SJCRH30 (cell line): ENCODE data around the gene WHRN. TPM values are rescaled to one million over a fixed set of nuclear protein-coding genes. Genes with fewer than 3 reads are reported as not detected.
A peak's percentile ranks its signal among the peaks of the same experiment; 100 is the strongest.

Source experiments
- DNase-seq, 2 experiments: peaks; one replicate each; pipeline ENCODE4 v3.0.0-alpha.2; 2015 to 2020
- H3K27ac ChIP-seq: fragments of 250-450 bp; sonication (Bioruptor Pico); 2 replicates; pipeline ENCODE4 v1.5.1; 2020; ENCODE audit warnings: mild to moderate bottlenecking, moderate library complexity
- H3K27me3 ChIP-seq: fragments of 250-450 bp; sonication (Bioruptor Pico); 2 replicates; pipeline ENCODE4 v1.5.1; 2020; ENCODE audit warnings: mild to moderate bottlenecking, moderate library complexity
- H3K36me3 ChIP-seq: fragments of 250-450 bp; sonication (Bioruptor Pico); 2 replicates; pipeline ENCODE4 v1.5.1; 2020; ENCODE audit warnings: mild to moderate bottlenecking, moderate library complexity
- H3K4me1 ChIP-seq: fragments of 250-450 bp; sonication (Bioruptor Pico); 2 replicates; pipeline ENCODE4 v1.5.1; 2020; ENCODE audit warnings: mild to moderate bottlenecking, moderate library complexity
- H3K4me3 ChIP-seq: fragments of 250-450 bp; sonication (Bioruptor Pico); 2 replicates; pipeline ENCODE4 v1.5.1; 2020; ENCODE audit warnings: mild to moderate bottlenecking, moderate library complexity
- H3K9me3 ChIP-seq: fragments of 250-450 bp; sonication (Bioruptor Pico); replicated peaks from 2 replicates; pipeline ENCODE4 v1.5.1; 2020; ENCODE audit warnings: mild to moderate bottlenecking, moderate library complexity
- total RNA-seq: library from RNA; depleted of rRNA; stranded (reverse); fragments of >200 nt; shearing (Covaris generic); gene quantifications from 2 replicates; pipeline ENCODE4 v1.2.3, GENCODE V29; 2014

Gene WHRN
- total RNA-seq, 1 experiment from 2014 or later: 3.1 TPM

DNA sequence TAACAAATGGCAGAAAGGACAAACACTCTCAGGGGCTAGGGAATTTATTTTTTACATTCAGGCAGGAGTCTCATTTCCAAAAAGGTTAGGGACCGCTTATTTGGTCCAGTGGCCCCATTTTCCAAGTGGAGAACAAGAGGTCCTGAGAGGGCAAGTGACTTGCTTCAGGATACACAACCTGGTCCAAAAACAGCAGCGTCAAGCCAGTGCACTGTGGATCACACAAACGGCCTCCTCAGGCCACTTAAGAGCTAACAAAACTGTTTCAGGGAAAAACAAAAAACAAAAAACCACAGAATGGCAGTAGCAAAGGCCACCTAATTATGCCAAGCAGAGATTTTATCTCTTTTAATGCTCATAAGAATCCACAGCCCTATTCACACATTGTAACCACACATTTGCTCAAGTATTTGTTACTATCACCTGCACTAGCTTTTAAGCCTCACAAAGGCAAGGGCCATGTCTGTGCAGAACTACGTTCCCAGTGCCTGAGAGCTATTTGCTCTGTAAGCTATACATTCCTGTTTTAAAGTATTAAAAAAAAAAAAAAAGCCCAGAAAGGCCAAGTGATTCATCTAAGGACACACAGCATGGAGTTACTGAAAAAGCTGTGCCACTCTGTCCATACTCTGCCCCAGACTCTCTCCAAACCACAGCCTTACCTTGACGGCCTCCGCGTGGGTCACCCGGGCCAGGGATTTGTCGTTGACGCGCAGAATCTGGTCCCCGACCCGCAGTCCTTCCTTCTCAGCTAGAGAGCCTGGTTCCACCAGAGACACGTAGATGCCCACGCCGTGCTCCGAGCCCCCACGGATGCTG is 1.5 kb downstream of the WHRN start:
- no peak overlapping the region for H3K4me3 ChIP-seq

DNA sequence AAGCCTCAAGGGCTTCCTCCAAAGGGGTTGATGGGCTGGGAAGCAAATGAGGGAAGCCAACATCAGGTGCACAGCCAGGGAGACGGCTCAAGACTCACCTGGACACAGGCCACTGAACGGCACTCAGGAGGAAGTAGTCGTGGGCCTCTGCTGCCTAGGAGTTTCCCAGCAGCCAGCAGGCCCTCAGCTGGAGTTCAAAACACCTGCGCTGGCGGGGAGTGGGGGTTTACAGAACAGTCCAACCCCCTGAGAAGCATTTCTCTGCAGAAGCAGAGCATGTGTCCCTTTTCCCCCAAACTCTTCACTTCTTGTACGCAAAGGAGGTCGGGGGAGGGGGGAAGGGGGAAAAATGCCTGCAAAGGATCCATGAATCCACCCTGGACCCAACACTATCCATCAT is 2.3 kb downstream of the WHRN start:
- Histone ChIP-seq H3K9me3 (no peaks in the 10 kb centered on the region), H3K27me3 (no peaks in the 10 kb centered on the region), H3K27ac (no peak overlapping the region), H3K4me3 (no peak overlapping the region), H3K4me1 (peaks cover 8% of the 10 kb centered on the region; the same call in 1 of the 2 replicates), H3K36me3 (no peaks in the 10 kb centered on the region)
- DNase-seq: no peak

More for the DNA sequence above, 1.5 kb downstream of the WHRN start:
- peaks cover 5% of the 10 kb centered on the region for H3K27me3 ChIP-seq
- H3K4me1 ChIP-seq: peaks cover 8% of the 10 kb centered on the region; the same call in 1 of the 2 replicates
- no peak overlapping the region for H3K27ac ChIP-seq
- H3K36me3 ChIP-seq: no peaks in the 10 kb centered on the region
- H3K9me3 ChIP-seq: no peaks in the 10 kb centered on the region
- no peak for DNase-seq

DNA sequence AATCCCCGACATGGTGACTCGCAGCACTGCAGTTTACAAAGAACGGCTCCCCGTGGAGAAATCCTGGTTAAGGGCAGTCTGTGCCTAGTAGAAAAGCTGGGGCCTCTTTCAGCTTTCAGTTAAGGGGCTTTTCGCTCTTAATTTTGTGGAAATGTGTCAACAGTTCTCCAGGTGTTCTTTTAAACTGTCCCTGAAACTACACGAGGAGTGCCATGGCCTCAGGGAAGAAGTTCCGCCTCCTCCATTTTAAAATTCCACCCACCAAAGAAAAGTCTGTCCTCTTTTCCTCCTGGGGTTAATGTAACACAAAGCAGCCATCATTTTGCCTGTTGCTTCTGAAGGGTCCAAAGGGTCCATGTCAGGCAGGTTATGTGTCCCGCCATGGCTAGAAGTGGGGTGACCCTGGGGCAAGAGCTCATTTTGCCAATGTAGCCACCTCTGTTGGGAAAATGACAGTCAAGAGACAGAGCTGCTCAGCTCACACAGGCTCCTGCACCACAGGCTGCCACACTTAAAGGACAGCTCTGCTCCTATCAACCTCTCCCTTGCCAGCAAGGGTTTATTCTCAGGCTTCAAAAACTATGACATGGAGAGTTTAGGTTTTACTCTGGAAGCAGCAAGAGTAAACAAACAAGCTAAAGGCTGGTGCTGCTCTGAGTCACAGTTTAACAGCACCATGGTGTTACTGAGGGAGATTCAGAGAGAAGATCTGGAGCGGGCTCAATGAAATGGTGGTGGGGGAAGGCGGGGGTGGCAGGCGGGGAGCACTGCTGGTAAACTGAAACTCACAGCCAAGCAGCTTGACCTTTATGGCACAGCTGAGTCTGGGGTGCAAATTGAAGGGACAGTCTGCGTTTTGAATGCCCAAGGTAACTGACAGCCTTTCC is 3.2 kb downstream of the WHRN start:
- H3K36me3 ChIP-seq: no peaks in the 10 kb centered on the region
- DNase-seq: peak; percentile 26 to 59
- peak overlapping the region; percentile 65 for H3K4me3 ChIP-seq
- H3K27ac ChIP-seq: peak overlapping the region; percentile 79
- no peaks in the 10 kb centered on the region for H3K9me3 ChIP-seq
- peaks cover 8% of the 10 kb centered on the region; the same call in 1 of the 2 replicates for H3K4me1 ChIP-seq
- no peaks in the 10 kb centered on the region for H3K27me3 ChIP-seq

DNA sequence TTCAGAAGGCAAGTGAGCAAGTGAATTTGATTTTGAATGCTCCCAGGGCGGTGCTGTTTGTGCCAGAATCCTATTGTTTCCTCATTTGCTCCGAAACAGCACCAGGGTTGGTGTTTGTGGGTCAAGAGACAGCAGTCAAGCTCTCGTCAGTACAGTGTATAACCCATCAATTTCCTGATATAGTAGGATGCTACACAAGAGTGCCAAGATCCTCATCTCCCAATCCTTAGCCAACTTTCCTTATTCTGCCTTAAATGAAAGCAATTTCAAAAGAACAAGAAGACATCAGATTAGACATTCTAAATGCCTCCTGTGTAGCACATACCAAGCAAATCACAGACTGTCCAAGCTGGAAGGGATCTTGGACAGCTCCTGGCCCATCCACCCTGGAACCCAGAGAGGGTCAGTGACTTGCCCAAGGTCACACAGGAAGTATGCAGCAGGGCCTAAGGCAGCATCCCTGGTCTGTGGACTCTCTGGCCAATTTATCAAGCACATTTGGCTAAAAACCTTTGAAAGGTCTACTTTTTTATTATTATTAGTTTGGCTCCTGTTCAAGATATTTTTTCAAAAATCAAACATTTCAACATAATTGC is 4.5 kb downstream of the WHRN start:
- H3K9me3 ChIP-seq: no peaks in the 10 kb centered on the region
- H3K4me3 ChIP-seq: peak overlapping the region; percentile 65; the same call in 1 of the 2 replicates
- peaks cover 8% of the 10 kb centered on the region; the same call in 1 of the 2 replicates for H3K4me1 ChIP-seq
- H3K36me3 ChIP-seq: no peaks in the 10 kb centered on the region
- H3K27me3 ChIP-seq: no peaks in the 10 kb centered on the region
- H3K27ac ChIP-seq: no peak overlapping the region
- no peak for DNase-seq

DNA sequence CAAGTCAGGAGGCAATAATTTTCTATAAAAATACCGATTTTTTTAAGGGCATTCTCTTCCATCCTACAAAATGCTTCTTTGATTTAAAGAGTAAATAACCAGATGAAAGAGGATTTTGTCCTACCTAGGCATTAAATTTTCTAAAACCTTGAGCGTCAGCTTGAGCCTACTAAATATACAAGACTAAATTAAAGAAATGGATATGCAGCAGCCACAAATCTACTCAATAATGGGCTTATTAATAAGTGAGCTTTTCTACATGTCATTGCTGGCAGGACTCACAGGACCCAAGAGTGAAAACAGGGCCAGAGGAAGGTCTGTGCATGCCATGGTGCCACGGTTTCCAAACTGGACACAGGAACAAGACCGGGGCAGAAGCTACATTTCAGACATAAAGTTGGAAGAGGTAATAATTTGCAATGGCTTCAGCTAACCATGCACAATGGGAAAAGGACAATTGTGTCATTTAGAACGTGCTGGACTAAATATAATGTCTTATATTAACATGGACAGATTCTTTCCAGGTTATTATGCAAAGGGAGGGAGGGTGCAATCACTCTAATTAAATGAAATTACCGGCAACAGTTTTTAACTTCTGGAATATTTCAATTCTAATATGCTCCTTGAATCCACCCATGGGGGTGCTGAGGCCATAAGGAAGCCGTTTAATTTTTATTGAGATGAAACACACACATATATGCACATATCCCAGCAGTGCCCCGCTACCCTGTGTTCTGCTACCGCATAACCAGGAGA is 5.2 kb downstream of the WHRN start:
- no peaks in the 10 kb centered on the region for H3K36me3 ChIP-seq
- H3K9me3 ChIP-seq: no peaks in the 10 kb centered on the region
- no peak for DNase-seq
- H3K4me1 ChIP-seq: peaks cover 8% of the 10 kb centered on the region; the same call in 1 of the 2 replicates
- no peaks in the 10 kb centered on the region for H3K27me3 ChIP-seq
- no peak overlapping the region for H3K4me3 ChIP-seq
- no peak overlapping the region for H3K27ac ChIP-seq

DNA sequence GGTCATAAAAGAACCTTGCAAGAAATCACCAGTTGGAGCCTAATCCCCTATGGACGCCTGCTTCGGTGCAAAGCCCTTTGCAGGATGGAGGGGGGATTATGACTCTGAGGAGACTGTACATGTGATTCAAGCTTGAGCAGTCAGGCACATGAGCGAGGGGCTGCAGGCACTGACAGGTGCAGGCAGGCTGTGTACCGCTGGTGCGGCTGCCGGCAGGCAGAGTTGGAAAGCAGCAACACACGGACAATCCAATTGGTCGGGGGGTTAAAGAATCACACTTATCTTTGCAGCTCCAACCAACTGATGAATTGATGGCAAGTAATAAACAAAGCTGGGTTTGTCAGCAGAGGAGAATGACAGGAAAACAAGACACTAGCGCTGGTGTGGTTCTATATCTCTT is 5.7 kb downstream of the WHRN start:
- DNase-seq: peak; percentile 47 to 63
- Histone ChIP-seq H3K4me1 (peaks cover 8% of the 10 kb centered on the region; the same call in 1 of the 2 replicates), H3K27me3 (no peaks in the 10 kb centered on the region), H3K4me3 (no peak overlapping the region), H3K9me3 (no peaks in the 10 kb centered on the region), H3K36me3 (no peaks in the 10 kb centered on the region), H3K27ac (no peak overlapping the region)

DNA sequence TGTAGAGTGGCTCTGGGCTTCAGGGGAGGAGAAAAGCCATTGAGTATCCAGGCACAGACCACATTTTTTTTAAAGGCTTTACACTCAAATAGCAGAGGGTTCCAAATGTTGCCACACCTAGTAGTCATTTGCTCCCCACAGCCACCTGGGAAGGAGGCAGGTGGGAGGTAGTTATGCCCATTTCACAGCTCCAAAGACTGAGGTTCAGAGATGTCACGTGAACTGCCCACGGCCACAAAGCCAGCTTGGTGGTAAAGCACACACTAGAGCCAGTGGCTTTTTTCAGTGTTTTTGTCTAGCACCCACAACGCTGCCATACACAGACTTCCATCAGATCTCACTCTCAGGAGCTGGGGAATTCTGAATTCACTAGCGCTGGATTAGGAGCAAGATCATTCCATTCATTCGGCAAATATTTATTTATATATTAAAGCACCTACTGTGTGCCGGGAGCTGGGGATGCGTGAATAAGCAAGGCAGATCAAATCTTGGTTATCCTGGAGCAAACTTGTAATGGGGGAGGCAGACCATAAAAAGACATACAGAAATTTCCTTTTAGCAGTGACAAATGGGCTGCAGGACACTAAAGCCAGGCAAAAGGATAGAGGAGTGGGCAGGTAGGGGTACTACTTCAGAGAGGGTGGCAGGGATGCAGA is 7.4 kb downstream of the WHRN start:
- DNase-seq: no peak
- no peaks in the 10 kb centered on the region for H3K9me3 ChIP-seq
- H3K27me3 ChIP-seq: no peaks in the 10 kb centered on the region
- H3K4me1 ChIP-seq: peaks cover 3% of the 10 kb centered on the region; the same call in 1 of the 2 replicates
- H3K27ac ChIP-seq: no peak overlapping the region
- no peaks in the 10 kb centered on the region for H3K36me3 ChIP-seq
- no peak overlapping the region for H3K4me3 ChIP-seq

DNA sequence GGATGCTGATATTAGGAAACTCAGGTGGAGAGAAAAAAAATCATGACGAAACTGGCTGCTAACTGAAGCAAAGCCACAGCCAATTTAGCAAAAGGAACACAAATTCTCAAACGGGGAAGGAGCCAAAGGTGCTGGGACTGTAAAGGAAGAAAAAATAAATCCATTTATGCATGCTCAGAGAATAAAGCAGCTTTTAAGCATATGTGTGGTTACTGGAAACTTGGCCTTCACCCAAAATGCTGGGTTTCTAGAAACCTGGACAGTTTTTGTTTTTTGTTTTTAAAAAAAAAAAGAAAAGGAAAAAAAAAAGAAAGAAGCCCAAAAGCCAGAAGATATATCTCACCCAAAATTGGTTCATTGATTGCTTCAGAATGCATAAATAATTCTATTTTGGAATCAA is 8.0 kb downstream of the WHRN start:
- Histone ChIP-seq H3K36me3 (no peaks in the 10 kb centered on the region), H3K27me3 (no peaks in the 10 kb centered on the region), H3K27ac (no peak overlapping the region), H3K4me1 (peaks cover 3% of the 10 kb centered on the region; the same call in 1 of the 2 replicates), H3K9me3 (no peaks in the 10 kb centered on the region), H3K4me3 (no peak overlapping the region)
- DNase-seq: no peak

DNA sequence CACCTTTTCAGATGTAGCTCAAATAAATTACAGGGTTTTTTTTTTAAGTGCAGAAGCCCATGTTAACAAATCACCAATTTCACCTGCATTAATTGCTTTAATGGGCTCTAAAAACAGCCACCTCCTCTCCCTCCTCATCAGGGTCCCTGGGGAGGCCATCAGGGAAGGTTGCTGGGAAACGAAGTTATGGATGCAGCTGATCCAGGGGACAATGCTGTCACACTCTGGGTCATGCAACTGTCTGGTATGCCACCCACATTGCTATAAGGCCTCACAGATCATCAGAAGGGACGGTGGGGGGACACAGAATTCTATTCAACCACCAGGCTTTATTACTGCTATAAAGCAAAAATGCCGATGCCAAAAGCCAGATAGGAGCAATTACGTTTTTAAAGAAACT is 9.3 kb downstream of the WHRN start:
- H3K36me3 ChIP-seq: no peaks in the 10 kb centered on the region
- no peak overlapping the region for H3K4me3 ChIP-seq
- H3K27me3 ChIP-seq: no peaks in the 10 kb centered on the region
- H3K4me1 ChIP-seq: no peaks in the 10 kb centered on the region
- DNase-seq: no peak
- H3K9me3 ChIP-seq: no peaks in the 10 kb centered on the region
- no peak overlapping the region for H3K27ac ChIP-seq

DNA sequence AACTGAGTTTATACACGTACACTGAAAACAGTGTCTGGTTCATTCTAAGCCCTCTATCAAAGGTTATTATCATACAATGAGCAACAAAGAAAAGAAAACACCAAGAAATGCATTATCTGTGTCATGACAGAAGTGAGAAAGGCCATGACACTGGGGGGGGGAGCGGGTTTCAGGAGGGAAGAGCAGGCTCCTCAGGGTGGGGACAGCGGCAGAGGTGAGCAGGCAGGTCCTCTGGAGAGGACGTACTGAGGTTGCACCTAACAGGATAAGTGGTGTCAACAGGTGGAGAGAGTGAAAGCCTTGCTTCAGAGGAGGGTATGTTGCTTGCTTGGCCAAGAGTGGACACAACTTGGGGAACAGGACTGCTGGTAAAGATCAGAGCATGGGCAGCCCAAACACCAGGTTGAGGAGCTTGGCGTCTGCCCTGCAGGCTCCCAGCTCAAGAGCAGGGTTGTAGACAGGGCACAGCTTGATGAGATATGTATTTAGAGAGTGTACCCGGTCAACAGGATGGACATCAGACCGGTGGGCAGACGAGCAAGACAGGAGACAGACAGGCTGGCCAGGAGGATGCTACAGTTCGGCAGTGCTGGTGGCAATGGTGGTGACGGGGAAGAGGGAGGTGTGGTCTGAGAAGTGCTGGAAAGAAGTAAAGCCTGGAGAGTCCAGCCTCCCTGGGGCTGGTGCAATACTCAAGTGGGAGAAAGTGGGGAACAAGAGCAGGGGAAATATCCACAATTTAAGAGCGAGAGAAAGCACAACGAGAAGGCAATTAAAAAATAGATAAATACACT is 10.3 kb downstream of the WHRN start:
- H3K9me3 ChIP-seq: no peaks in the 10 kb centered on the region
- no peaks in the 10 kb centered on the region for H3K4me1 ChIP-seq
- DNase-seq: no peak
- H3K27me3 ChIP-seq: no peaks in the 10 kb centered on the region
- no peak overlapping the region for H3K27ac ChIP-seq
- no peaks in the 10 kb centered on the region for H3K36me3 ChIP-seq
- H3K4me3 ChIP-seq: no peak overlapping the region

DNA sequence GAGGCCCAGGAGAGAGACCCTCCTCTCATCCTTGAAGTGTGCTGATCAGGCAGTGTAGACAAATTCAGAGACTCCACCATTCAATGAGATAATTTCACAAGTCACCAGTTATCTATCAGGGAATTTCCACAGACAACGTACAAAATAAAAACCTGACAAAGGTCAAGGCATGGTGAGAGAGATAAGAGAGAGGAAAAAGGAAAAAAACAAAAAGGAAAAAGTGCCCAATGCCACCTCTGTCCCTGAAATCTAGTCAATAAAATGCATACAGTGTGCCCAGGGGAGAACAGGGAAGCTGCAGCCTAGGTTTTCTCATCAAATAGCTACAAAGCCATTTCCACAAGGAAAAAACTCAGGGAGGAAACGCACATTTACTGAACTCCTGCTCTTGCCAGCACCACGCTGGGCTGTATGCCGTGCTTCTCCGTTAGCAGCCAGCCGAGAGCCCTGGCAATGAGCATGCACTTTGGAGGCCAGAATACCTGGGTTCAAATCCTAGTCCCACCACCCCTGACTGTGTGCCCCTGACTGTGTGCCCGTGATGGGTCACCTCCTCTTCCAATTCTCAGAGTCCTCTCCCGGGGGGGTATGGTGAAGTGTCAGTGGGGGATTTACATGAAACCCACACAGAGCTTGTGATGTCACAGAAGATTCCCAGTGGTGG is 11.6 kb downstream of the WHRN start:
- Histone ChIP-seq H3K4me1 (no peaks in the 10 kb centered on the region), H3K9me3 (no peaks in the 10 kb centered on the region), H3K4me3 (no peak overlapping the region), H3K27ac (no peak overlapping the region), H3K27me3 (no peaks in the 10 kb centered on the region), H3K36me3 (no peaks in the 10 kb centered on the region)
- no peak for DNase-seq

DNA sequence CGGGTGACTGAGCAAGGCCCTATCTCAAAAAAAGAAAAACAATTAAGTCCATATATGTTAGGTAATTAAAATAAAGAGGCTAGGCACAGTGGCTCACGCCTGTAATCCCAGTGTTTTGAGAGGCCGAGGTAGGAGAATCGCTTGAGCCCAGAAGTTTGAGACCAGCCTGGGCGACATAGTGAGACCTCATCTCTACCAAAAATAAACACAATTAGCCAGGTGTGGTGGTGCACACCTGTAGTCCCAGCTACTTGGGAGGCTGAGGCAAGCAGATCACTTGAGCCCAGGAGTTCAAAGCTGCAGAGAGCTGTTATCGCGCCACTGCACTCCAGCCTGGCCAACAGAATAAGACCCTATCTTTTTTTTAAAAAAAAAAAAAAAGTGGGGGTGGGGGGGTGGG is 12.3 kb downstream of the WHRN start:
- Histone ChIP-seq H3K36me3 (no peaks in the 10 kb centered on the region), H3K27me3 (no peaks in the 10 kb centered on the region), H3K4me1 (no peaks in the 10 kb centered on the region), H3K9me3 (no peaks in the 10 kb centered on the region), H3K27ac (no peak overlapping the region), H3K4me3 (no peak overlapping the region)
- no peak for DNase-seq
